ENCODE measurements around the gene EXOSC9. TPM values are rescaled to one million over a fixed set of nuclear protein-coding genes. Genes with fewer than 3 reads are reported as not detected.

The EXOSC9 gene
- total and polyA plus RNA-seq, 2 of the 8 experiments (the other 6 are each of a cell fraction or from before 2014, with no cell fraction given) = 33.2 to 54.9 TPM

DNA sequence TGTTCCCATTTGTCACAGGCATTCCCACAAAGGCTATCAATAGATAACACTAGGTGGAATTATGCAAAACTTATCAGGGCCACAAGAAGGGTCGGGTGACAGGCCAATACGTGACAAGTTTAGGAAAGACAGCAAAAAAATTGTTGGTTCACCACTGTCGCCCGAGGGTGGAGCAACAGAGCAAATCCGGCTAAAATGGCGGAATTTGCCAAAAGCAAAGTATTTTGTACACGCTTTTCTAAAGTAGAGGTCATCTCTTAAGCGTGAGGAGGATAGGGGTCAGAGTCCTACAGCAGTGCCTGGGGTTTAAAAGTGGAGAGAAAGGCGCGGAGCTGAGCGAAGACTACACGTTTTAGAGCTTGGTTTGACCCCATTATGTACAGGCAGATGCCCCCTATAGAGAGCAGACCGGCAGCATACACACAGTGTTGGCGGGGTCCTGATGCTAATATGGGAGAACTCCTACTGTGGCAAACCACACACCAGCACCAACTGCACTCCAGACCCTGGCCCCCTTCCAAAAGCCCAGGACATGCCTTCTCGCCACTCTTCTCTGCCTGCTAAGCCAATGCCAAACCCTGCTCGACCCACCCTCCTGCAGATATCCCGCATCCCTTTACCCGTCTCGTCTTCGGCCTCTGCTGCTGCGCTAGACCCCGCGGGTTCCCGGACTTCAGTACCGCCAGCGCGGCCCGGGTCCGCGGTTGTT, 21.8 kb downstream of the EXOSC9 start:
- peak overlapping the region; percentile 55 to 69 for H3K4me2 ChIP-seq (ENCODE audit: insufficient read depth in 1 of 2, low read depth in 2 of 2, low read length in 2 of 2)
- H3K9me3 ChIP-seq (ENCODE audit: insufficient read depth in 2 of 2, low read depth in 1 of 2, low read length in 1 of 2) = no peaks in the 10 kb centered on the region
- ChIA-PET POLR2A (ENCODE audit: partially characterized antibody) (interaction anchor here (0.6 to 12.6 kb wide), 5 partner anchors 9 to 58 kb away, joined by 3 to 246 read pairs (median 5); partner anchors contain the start of genes EXOSC9 and SMIM43), CTCF (ENCODE audit: partially characterized antibody) (interaction anchor here (1.5 to 2.0 kb wide), 3 partner anchors 9 to 58 kb away, joined by 3 to 5 read pairs (median 4); partner anchors contain the start of gene SMIM43)
- no peaks in the 10 kb centered on the region; a peak in 2 of 7 replicates for H3K4me1 ChIP-seq (replicated peaks in 1 of 4; ENCODE audit: control insufficient read depth in 3 of 4, insufficient read depth in 4 of 4, low read length in 3 of 4)
- H4K91ac ChIP-seq (replicated peaks; ENCODE audit: insufficient read length, low read length) = no peak overlapping the region
- peak overlapping the region; percentile 86 to 91 (median 90) for H3K9ac ChIP-seq (replicated peaks in 1 of 4; ENCODE audit: extremely low read depth in 1 of 4, low read depth in 3 of 4, low read length in 3 of 4)
- no peak overlapping the region for H3K4ac ChIP-seq (replicated peaks; ENCODE audit: insufficient read length, low read depth, low read length)
- peaks cover 5 to 28% of the 10 kb centered on the region in 2 experiments; a peak in 3 of 4 replicates for H3K79me2 ChIP-seq (ENCODE audit: control insufficient read depth in 1 of 2, insufficient read depth in 2 of 2, low read length in 2 of 2)
- 0 out of 2 replicates have a peak overlapping the region, but pooled peaks have one; percentile 38 for H2AFZ ChIP-seq (ENCODE audit: low read length)
- H3K18ac ChIP-seq (ENCODE audit: extremely low read depth, low read length) = peak overlapping the region; percentile 51
- H3K4me3 ChIP-seq (ENCODE audit: extremely low read depth in 1 of 4, insufficient read depth in 2 of 4, low read depth in 3 of 4, low read length in 4 of 4) = peak overlapping the region; percentile 72 to 100 (median 98)
- peak overlapping the region; percentile 95; the same call in 1 of the 2 replicates for H2BK5ac ChIP-seq (ENCODE audit: low read depth, low read length)
- H3K23ac ChIP-seq (ENCODE audit: insufficient read length) = no peak overlapping the region
- H2BK12ac ChIP-seq (ENCODE audit: low read depth, low read length) = no peak overlapping the region
- DNase-seq (ENCODE audit: low read depth in 1 of 2, low spot score in 2 of 2) = no peak
- no peak overlapping the region for H2BK15ac ChIP-seq (ENCODE audit: low read length)
- peak overlapping the region; percentile 99; the same call in 1 of the 2 replicates for H4K8ac ChIP-seq (ENCODE audit: extremely low read depth, insufficient read depth, low read length)
- H3K27ac ChIP-seq (ENCODE audit: low read depth, low read length) = peak overlapping the region; percentile 86
- H3K79me1 ChIP-seq (ENCODE audit: low read depth, low read length) = no peaks in the 10 kb centered on the region; the same call in 1 of the 2 replicates
- H3K56ac ChIP-seq (replicated peaks; ENCODE audit: insufficient read length, low read depth, low read length) = peak overlapping the region; percentile 42
- H3K36me3 ChIP-seq (ENCODE audit: control insufficient read depth in 2 of 4, insufficient read depth in 4 of 4, low read length in 3 of 4) = peaks cover 27 to 41% (median 33%) of the 10 kb centered on the region in 4 experiments
- H4K5ac ChIP-seq (ENCODE audit: insufficient read length, low read depth, low read length) = no peak overlapping the region
- 3% methylated on average over 23 of the region's 30 CpGs; no CpG with 5 or more reads in 1 of the 2 experiments for whole genome bisulfite sequencing, 2 experiments (ENCODE audit: extremely low coverage in 1 of 2, insufficient coverage in 1 of 2, insufficient read length in 1 of 2, insufficient replicate concordance in 2 of 2, low coverage in 1 of 2, low lambda C conversion rate in 2 of 2, missing lambda C conversion rate in 1 of 2)
- no peaks in the 10 kb centered on the region for H3K27me3 ChIP-seq (replicated peaks in 1 of 4; ENCODE audit: control insufficient read depth in 3 of 4, extremely low read depth in 1 of 4, insufficient read depth in 3 of 4, low read length in 3 of 4)
- H3K23me2 ChIP-seq (ENCODE audit: low read depth, low read length) = no peaks in the 10 kb centered on the region
- H2BK20ac ChIP-seq (ENCODE audit: low read length) = no peak overlapping the region
- no peak overlapping the region for H2BK120ac ChIP-seq (replicated peaks; ENCODE audit: low read depth, low read length)
- peak; percentile 42 for FAIRE-seq
- H4K20me1 ChIP-seq (replicated peaks in 1 of 2; ENCODE audit: control insufficient read depth in 1 of 2, insufficient read depth in 2 of 2, low read length in 2 of 2) = no peaks in the 10 kb centered on the region
- H3K14ac ChIP-seq (ENCODE audit: insufficient read length) = no peak overlapping the region
- no peak overlapping the region; the same call in 1 of the 2 replicates for H2AK5ac ChIP-seq (ENCODE audit: low read depth, low read length)
- TF ChIP-seq KDM1A (IDR thresholded peaks at IDR 0.05; ENCODE audit: borderline replicate concordance, low read length) = no peak
- TF ChIP-seq JUND (IDR thresholded peaks at IDR 0.05; ENCODE audit: low read length) = no peak
- no peak for TF ChIP-seq RAD21 (IDR thresholded peaks at IDR 0.05 in 1 of 2, conservative IDR thresholded peaks at IDR 0.05 in 1 of 2; ENCODE audit: low read depth in 2 of 2, low read length in 2 of 2)
- no peak for TF ChIP-seq USF2 (IDR thresholded peaks at IDR 0.05; ENCODE audit: low read length)
- no peak for TF ChIP-seq EZH2 (IDR thresholded peaks at IDR 0.05; ENCODE audit: low read depth, low read length, severe bottlenecking)
- TF ChIP-seq ZNF274 (IDR thresholded peaks at IDR 0.05; ENCODE audit: borderline replicate concordance, extremely low read depth, low read length) = peak; percentile 23; the same call in 1 of the 2 replicates
- TF ChIP-seq KDM4A (IDR thresholded peaks at IDR 0.05; ENCODE audit: low read depth, low read length, severe bottlenecking) = no peak
- TF ChIP-seq SIN3A (conservative IDR thresholded peaks at IDR 0.05 in 1 of 2, IDR thresholded peaks at IDR 0.05 in 1 of 2; ENCODE audit: low read depth in 1 of 2, low read length in 2 of 2) = peak in 1 of 2 experiments; percentile 82; a peak in 2 of 4 replicates
- TF ChIP-seq EGR1 (IDR thresholded peaks at IDR 0.05; ENCODE audit: borderline replicate concordance, low read depth, low read length) = no peak

Measured in H1 (cell line).